Hypothalamus (tissue), 51 donors: ENCODE measurements around the gene INPP4B.

ENCODE experiments used
- DNase-seq, 51 donors: peaks; one replicate each; lab custom pipeline; 2025; lab: John Stamatoyannopoulos, UW

The INPP4B gene

DNA sequence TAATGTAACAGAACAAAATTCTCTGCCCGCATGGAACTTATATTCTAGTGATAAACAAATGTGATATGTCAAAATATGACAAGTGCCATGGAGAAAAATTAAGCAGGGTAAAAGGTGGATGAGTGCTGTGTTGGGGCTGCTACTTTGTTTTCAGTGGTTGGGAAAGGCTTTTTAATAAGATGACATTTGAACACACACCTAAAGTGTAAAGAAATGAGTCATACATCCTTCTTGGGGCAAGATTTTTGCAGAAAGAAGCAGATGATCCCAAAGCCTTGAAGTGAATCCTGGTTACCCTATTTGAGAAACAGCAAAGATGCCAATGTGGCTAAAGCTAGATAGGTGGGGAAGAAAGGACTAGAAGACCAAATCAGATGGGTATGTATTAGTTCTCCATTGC, 564.1 kb downstream of the INPP4B start:
- DNase-seq = no peak

GRCh38 chr4:142278663-142279062, 567.4 kb downstream of the INPP4B start:
- DNase-seq = no peak

- DNase-seq = no peak
Measured at GRCh38 chr4:142278171-142278570, 567.9 kb downstream of the INPP4B start.

- DNase-seq = no peak
Measured at GRCh38 chr4:142274137-142274536, 572.0 kb downstream of the INPP4B start.

GRCh38 chr4:142272452-142272851, 573.6 kb downstream of the INPP4B start:
- DNase-seq = no peak

- DNase-seq = no peak
Measured at GRCh38 chr4:142271832-142272231, 574.3 kb downstream of the INPP4B start.

GRCh38 chr4:142267101-142267500, 579.0 kb downstream of the INPP4B start:
- DNase-seq = no peak

DNA sequence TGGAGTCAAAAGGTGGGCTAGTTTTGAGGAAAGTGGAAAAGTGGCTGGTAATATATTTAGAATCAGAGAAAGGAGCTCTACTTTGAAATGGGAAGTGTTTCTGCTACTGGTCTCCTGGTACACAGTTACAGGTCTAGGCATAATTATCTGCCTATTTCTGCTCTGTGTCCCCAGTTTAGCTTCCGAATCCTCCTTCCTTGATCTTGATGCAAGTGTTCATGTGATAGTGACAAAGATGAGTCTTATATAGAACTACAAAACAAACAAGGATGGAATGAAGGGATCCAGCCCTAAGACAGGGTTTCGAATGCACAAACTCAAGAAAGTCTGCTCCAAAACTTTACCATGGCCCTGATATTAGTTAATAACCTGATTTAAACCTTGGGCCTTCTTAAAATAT, 580.2 kb downstream of the INPP4B start:
- no peak for DNase-seq

- no peak for DNase-seq
Measured at GRCh38 chr4:142265536-142265935, 580.6 kb downstream of the INPP4B start.

DNA sequence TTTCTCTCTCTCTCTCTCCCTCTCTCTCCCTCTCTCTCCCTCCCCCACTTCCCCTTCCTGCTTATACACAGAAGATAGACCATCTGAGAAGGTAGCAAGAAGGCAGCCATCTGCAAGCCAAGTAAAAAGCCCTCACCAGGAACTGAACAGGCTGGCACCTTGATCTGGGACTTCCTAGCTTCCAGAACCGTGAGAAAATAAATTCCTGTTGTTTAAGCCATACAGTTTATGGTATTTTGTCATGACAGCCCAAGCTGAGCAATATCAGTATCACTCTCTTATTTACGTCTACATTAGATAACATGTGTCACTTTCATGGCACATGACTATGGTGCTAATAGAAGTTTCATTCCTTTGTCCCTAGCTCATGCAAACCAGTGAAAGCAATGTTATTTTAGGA, 581.1 kb downstream of the INPP4B start:
- DNase-seq = no peak

DNA sequence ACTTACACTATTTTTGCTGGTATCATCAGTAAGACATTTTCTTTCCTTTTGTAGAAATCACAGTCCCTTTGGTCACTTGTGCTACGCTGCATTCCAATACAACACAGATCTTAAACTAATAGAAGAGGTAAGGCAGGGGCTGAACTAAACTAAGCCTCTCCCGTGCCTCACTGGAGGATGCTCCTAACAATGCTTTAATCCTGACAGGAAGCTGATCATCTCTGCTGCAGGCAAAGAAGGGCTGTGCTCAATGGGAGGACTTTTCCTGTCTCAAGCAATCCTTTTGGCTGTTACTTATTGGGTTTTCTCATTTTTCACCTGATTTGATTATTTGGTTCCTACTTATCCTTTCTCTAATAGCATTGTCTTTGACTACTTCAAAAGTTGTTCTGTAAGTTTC, 583.1 kb downstream of the INPP4B start:
- no peak for DNase-seq

- DNase-seq = no peak
Measured at GRCh38 chr4:142248946-142249345, 597.2 kb downstream of the INPP4B start.

DNA sequence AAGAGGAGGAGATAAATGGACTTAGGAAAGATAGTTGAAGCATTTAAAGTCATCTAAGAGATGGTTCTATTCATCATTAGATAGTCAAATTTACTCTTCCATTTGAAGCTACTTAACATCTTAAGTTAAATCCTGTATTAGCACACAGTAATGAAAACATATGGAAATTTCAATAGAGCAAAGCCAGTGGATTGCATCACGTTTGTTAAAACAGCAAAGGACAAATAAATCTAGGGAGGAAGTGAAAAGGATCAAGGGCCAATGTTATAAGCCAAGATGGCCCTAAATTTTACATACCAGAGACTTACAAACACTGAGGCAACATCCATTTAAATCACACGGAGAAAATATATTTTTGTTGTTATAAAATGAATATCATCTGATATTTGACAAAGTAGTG, 602.8 kb downstream of the INPP4B start:
- no peak for DNase-seq

DNA sequence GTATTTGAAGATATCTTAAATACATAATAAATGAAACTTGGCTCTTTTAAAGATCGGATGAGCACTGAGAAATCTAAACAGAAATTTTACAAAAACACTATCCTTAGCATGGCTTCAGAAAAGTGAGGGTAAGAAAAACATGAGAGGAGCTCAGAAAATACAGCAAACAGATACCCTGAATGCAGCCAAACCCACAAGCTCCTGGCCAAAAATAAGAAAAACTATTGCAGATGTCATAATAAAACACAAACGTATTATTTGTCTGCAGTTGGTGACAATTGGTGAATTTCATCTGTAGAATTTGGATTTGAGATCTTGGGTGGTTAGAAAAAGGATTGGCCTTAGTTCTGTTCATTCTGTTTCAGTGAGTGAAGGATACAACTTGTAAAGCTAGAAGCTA, 603.9 kb downstream of the INPP4B start:
- DNase-seq = no peak

DNA sequence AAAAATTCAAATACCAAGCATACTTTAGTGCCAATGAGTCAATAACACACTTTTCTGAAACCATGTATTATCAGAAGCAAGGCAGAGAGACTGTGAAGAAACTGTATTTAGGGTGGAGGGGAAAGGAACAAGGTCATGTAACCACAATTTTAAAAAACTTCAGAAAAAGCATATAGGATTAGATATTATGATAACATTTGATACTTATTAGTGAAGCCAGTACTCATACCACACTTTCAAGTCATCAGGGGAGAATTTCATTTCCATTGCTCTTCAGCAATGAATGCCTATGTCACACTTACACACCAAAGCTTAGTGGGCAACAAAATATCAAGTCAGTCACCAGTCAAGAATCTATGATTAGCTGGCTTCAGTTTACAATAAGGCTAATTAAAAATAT, 607.5 kb downstream of the INPP4B start:
- DNase-seq = no peak

DNA sequence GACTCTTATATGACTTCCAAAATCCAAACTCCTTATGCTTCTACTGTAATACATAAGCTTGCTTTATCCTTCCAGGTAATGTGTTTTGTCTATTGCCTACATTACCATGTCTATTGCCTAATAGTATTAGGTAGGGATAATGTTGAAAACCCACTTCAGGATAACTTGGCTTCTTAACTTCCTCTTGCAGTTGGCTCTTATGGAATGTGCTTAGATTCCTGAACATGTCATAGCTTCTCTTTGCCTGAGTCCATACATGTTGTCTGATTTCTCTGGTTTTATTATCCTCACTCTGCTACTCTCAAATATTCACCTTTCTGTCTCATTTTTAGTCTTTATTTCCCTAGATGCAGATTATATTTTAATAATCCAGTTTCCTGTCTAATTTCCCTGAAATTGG, 609.8 kb downstream of the INPP4B start:
- no peak for DNase-seq

GRCh38 chr4:142231787-142232186, 614.3 kb downstream of the INPP4B start:
- DNase-seq = no peak

DNA sequence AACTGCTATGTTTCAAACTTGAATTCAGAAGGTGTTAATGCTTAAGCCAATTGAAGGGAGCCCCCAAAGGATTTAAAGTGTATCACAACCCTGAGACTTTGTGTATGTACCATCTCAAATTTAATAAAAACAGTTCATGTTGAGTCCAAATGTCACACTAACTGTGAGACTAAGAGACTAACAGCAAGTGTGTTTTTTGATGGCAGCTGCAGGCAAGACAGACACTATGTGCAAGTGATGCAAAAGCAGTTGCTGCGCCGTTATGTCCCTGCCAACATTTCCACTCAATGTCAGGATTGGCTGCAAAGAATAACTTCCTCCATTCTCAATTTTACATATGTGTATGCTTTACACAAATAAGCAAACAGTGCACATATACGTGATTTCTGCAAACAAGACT, 615.1 kb downstream of the INPP4B start:
- no peak for DNase-seq

- DNase-seq = no peak
Measured at GRCh38 chr4:142226014-142226413, 620.1 kb downstream of the INPP4B start.

DNA sequence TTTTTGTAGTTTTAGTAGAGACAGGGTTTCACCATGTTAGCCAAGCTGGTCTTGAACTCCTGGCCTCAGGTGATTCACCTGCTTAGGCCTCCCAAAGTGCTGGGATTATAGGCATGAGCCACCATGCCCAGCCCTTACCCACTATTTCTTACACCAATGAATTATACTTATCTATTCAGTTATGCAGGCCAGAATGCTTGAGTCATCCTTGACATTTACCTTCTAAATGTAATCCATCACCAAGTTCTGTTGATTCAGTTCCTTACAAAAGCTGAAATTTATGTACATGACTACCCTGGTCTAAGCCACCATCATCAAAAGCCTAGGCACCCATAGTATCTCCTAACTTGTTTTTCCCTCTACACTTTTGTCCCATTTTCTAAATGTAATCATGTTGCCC, 624.0 kb downstream of the INPP4B start:
- DNase-seq = no peak

DNA sequence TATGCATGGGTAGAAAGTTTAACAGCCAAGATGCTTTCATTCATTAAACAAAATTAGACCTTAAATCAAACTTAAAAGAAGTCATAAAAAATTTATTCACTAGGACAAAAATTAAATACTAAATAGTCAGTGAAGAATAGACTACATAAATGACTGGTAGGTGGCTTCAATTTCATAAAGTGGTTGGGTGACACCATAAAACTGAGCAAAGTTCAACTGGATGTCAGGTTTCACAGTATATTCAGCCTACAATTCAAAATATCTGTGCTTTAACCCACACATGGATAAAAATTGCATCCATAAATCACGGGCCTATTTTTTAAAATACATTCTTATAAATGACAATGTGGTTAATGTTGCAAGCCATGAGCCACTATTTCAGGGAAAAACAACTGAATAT, 627.4 kb downstream of the INPP4B start:
- DNase-seq = no peak

GRCh38 chr4:142211444-142211843, 634.7 kb downstream of the INPP4B start:
- no peak for DNase-seq

GRCh38 chr4:142203505-142203904, 642.6 kb downstream of the INPP4B start:
- DNase-seq = no peak
